Amniotic epithelial cell (primary cell): ENCODE results near the gene MAGEB6B.
"Not testable (repeated sequence)": the region's sequence is repeated elsewhere in the genome, so short reads cannot be mapped to it uniquely, and the experiment has no call there.

ENCODE experiments used
- DNase-seq: peaks from one replicate; pipeline ENCODE4 v3.0.0-alpha.2; 2010; ENCODE audit warnings: low read depth

Gene MAGEB6B

GRCh38 chrX:26160301-26160700 lies at the start of gene MAGEB6B:
Gene MAGEB6B, plus strand, starts transcription at chrX:26160601. Its CDS starts 0 bp downstream, at chrX:26160601.
- DNase-seq: no peak

- DNase-seq: no peak
Observed at GRCh38 chrX:26138274-26138673, 22.1 kb upstream of the MAGEB6B start, which contains the start of gene MAGEB18. Gene MAGEB18, plus strand, starts transcription at chrX:26138343. Its CDS starts 643 bp downstream, at chrX:26138986.

- DNase-seq: no peak
Observed at GRCh38 chrX:26146024-26146423, 14.4 kb upstream of the MAGEB6B start.

- no peak for DNase-seq
Observed at GRCh38 chrX:26192204-26192603, 31.8 kb downstream of the MAGEB6B start, which contains the start of gene MAGEB6. Gene MAGEB6, plus strand, starts transcription at chrX:26192440. Its CDS starts 1,407 bp downstream, at chrX:26193847.

GRCh38 chrX:26203561-26203960 lies 43.2 kb downstream of the MAGEB6B start:
- no peak for DNase-seq

- not testable (repeated sequence) for DNase-seq
Observed at GRCh38 chrX:26204717-26205116, 44.3 kb downstream of the MAGEB6B start.

GRCh38 chrX:26208012-26208411 lies 47.6 kb downstream of the MAGEB6B start:
- DNase-seq: no peak
